IPS DF 4.7 (cell line): ENCODE data around the gene C11orf71.

Experiments used
- DNase-seq: peaks from one replicate; pipeline ENCODE4 v3.0.0-alpha.2; 2013; ENCODE audit warnings: low spot score; ENCODE audit errors: extremely low read depth

The C11orf71 gene

DNA sequence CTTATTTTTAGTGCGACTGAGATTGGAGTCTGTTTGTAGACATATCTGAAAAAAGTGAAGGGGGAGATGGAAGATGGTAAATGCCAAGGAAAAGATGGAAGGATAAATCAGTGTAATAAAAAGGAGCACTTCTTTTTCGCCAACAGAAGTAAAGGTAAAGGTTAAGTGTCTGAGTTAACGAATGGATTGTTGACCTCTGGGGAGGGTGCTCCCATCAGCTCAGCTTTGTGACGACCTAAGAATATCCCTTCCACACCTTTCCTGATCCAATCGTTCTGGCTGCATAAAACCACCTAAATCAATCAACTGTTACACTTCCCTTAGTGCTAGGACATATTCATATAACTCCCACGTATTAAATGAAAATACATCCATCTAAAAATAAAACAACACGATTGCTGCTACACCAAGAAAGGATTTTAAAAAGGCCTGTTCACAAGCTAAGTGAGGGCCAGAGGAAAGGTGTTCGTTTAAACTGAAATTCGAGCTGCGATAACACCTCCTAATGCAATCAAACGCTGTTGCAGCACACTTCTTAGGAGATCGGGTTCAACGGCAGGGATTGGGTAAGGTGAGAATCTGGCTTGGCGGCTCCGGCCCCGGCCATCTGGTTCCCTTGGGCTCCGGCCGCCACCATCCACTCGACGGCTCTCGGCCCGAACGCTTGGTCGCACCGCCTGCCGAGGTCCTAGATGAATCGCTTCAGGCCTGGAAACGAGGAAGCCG lies 658 bp downstream of the C11orf71 start:
- DNase-seq = no peak

DNA sequence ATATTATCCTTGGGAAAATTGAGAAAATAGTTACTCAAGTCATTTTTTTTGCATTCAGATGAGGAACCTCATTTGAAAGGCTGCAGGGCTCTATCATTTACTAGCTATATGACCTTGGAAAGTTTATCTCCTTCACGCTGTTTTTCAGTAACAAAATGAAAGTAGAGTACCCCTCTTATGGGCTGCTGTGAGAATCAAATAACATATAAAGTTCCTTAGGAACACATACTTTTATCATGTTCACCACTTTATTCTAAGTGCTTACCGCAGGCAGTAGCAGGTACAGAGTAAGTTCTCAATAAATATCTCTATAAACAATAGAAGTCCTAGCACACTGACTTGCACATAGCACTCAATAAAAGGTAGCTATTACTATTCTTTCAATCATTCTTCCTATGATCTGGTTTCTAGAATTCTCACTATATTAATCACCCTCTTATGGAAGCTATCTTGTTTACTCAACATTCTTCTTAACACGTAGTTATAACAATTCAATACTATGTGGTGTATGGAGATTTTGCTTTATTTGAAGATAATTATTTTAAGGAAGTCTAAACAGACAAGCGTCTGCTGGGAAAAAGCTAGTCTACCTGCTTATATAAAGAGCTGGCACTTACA lies 1.9 kb downstream of the C11orf71 start:
- no peak for DNase-seq

GRCh38 chr11:114397349-114397982 lies 2.8 kb downstream of the C11orf71 start:
- no peak for DNase-seq

GRCh38 chr11:114396916-114397315 lies 3.4 kb downstream of the C11orf71 start:
- no peak for DNase-seq

DNA sequence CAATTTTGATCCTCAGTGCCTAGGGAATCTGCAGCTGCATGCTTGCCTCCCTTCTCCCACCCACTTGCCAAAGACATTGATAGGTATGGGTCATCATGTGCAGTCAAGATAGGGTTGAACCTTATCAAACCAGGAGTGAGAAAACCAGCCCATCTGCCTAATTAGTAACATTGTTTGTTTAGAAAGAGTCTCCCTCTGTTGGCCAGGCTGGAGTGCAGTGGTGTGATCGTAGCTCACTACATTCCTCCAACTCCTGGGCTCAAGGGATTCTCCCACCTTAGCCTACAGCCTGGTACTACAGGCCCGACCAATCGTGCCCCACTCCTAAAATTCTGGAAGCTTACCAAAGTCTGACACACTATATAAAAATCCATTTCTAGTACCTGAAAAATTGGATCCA lies 4.6 kb downstream of the C11orf71 start:
- DNase-seq = no peak

DNA sequence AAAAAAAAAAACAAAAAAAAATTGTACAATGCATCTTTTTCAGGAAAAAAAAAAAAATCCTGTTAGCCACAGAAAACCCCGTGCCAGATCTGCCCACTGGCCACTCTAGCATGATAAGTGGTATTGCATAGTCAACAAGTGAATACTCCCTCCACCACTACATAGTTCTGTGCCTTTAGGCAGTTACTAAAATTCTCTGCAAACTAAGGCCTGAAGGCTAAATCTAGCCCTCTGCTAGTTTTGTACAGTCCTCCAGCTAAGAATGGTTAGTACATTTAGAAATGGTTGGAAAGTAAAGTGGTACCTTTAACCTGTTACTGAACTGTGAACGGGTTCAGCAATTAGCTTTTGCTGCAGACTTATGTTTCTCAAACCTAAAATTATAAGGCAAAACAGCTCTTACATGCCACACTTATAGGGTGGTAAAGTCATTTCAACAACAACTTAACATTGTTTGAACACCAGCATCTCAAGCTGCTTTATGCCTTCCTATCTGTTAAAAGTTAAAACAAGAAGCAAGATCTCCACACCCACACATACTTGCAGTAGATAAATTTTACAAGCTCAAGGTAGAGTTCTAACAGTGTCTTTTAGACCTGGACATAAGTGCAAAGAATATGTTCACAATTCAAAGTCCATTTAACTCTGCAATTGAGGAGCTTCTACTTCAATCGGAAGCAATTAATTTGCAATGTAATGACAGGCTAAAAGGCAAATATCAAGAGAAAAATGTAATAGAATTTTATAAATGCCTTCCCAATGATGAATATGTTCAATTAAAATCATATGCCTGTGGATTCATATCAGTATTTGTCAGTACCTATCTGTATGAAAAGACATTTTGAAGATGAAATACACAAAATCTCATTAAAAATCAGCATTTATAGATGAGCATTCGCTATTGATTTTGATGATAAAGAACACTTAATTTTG lies 7.3 kb downstream of the C11orf71 start:
- no peak for DNase-seq

DNA sequence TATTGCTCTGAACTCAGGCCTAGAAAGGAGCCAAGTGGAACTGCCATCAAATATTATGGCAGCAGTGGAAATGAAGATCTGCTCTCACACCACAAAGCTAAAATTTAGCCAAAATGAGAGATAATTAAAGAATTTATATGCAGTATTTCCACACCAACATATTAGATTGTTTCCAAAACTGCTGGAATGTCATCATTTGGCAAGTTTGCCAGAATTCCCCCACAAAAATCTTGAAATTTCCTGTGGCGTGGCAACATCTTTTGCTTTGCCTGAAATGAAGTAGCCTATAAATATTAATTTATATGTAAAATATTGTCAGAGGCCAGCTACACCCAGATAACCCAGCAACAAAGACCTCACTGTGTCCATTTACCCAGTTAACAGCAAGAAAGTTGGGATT lies 13.8 kb downstream of the C11orf71 start:
- no peak for DNase-seq

DNA sequence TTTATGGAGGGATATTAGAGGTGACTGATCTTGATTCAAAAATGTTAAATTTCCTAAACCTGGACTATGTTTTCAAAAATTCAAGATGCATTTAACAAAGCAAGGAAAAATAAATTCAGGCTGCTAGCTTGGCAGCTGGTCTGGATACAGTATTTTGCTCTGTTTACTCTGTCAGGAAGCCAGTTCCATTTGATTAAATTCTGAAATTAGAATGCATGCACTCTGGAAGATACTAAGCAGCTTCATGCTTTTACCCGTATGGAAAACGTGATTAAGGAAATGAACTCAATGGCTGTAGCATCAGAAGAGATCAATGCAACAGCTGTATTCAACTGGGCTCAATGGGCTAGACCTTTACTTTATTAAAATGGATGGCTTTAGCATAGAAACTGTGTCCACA lies 14.2 kb downstream of the C11orf71 start:
- no peak for DNase-seq

GRCh38 chr11:114384487-114384886 lies 15.8 kb downstream of the C11orf71 start:
- DNase-seq = no peak

DNA sequence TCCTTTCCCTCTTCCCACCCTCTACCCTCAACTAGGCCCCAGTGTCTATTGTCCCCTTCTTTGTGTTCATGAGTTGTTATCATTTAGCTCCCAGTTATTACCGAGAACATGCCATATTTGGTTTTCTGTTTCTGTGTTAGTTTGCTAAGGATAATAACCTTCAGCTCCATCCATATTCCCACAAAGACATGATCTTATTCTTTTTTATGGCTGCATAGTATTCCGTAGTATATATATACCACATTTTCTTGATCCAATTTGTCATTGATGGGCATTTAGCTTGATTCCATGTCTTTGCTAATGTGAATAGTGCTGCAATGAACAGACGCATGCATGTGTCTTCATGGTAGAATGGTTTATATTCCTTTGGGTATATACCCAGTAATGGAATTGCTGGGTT lies 17.8 kb downstream of the C11orf71 start:
- no peak for DNase-seq

GRCh38 chr11:114379394-114380069 lies 20.8 kb downstream of the C11orf71 start:
- DNase-seq = no peak

- no peak for DNase-seq
Observed at GRCh38 chr11:114377612-114378267, 22.6 kb downstream of the C11orf71 start.

GRCh38 chr11:114375052-114375451 lies 25.3 kb downstream of the C11orf71 start:
- no peak for DNase-seq

GRCh38 chr11:114368918-114369680 lies 31.2 kb downstream of the C11orf71 start:
- no peak for DNase-seq

- no peak for DNase-seq
Observed at GRCh38 chr11:114367244-114367957, 32.9 kb downstream of the C11orf71 start.

- DNase-seq = no peak
Observed at GRCh38 chr11:114366331-114367243, 33.7 kb downstream of the C11orf71 start.

DNA sequence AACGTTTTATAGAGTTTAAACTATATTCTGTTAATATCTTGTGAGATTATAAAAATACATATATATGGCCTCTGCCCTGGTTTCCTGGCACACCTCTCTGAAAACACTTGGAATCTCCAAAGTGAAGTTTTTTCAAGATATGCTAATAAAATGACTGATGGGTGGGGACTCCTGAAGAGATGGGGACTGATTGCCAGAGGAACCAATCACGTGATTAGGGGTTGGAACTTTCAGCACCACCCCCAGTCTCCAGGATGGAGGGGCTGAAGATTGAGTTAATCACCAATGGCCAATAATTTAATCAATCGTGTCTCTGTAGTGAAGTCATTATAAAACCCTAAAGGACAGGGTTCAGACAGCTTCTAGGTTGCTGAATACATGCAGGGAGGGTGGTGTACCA lies 37.4 kb downstream of the C11orf71 start:
- DNase-seq = no peak

DNA sequence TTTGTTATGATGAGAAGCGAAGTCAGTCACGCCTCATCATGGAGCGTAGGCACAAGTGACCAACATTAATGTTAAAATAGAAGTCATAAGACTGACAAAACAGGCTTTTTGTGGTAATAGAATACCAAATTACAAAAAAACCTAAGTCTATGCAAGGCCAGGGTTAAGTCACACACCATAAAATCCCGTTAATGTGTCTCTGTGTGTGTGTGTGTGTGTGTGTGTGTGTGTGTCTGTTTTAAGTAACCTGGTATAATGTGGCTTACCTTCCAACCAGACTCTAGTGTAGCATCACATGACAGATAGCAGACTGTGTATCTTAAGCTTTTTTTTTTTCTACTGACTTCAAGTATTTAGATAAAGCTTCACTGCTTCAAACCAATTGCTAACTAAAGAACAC lies 38.0 kb downstream of the C11orf71 start:
- DNase-seq = no peak
